RPMI8226 (cell line): ENCODE data around the gene XXYLT1.

Experiments
- DNase-seq: peaks from one replicate; pipeline ENCODE4 v3.0.0-alpha.2; 2015

XXYLT1 gene

DNA sequence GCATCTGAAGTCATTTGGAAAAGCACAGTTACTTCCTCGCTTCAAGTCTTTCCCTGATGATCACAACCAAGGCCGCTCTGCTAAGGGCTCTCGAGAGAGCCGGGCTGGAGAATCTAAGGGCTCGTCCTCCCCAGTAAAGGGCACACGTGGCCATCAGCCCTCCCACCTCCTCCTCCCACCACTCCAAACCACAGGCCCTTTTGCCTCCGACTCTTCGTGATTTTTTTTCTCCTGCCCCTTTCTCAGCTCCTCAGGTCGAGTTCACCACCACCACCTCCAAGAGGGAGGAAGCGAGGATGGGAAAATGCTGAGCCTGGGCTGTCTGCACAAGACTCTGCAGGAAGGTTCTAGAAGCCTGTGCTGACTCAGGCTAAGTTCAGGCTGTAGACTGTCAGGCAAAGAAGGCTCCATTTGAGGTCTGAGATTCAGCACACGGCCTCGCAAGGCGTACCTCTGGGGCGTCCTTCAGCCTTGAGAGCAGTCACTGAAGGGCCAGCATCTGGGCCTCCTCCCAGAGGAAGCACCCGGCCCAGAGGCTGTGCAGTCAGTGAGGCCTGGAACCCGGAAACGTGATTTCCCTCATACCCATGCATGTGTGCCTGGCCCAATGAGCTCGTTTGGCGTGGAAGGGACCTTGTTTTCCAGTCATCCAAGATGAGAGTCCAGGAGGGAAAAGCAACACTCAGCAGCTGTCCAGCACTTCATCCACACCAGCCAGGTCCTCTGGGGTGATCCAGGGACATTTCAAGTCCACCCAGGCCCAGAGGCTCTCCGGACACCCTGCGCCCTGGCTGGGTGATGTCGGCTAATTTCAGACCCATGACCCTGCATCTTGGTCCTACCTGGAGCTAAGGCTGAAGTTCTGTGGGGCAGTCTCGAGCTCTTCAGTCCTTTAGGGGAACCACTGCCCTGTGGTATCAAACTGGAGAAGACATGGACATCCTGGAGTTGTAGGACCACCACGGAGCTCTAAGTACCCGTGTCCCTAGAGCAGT is 196.8 kb downstream of the XXYLT1 start:
- no peak for DNase-seq

- DNase-seq: no peak
Measured at GRCh38 chr3:195072916-195073564, 197.9 kb downstream of the XXYLT1 start.

DNA sequence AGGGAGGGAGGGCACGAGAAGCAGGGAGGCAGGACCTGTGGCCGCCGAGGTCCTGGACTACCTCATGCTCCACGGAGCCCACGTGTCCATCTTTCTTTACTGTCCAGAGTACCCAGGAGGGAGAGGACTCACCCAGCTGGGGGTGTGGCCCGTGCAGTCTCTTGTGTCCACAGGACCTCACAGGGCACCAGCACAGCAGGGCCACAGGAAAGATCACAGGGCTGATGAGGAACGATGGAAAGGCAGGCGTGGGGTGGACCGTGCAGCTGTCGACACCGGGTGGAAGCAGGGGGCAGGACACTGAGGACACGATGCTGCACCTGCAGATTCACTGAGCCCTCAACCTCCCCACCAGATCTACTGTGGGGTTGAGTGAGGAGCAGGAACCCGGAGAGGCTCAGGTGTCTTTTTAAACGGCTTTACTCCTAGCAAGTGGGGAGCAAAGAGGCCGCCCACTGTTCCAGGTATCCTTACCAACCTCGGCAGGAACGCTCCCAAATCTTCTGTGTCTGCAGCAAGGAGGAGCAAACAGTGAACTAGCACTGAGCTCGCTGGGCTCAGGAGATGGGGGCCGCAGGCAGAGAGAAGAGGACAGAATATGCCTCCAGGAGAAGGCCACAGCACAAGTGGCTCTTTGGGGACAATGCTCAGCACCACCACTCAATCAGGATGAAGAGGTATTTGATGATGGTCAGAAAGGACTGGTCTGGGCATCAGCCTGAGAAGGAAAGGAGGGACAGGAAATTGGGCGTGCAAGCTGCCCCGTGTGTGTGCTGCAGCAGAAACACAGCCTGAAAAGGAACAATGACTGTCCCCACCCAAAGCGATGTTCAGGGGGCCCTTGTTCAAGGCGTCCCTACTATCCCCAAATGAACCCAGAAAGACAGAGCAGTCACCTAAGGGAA is 198.8 kb downstream of the XXYLT1 start:
- no peak for DNase-seq

GRCh38 chr3:195071011-195071728 is 199.8 kb downstream of the XXYLT1 start:
- no peak for DNase-seq

DNA sequence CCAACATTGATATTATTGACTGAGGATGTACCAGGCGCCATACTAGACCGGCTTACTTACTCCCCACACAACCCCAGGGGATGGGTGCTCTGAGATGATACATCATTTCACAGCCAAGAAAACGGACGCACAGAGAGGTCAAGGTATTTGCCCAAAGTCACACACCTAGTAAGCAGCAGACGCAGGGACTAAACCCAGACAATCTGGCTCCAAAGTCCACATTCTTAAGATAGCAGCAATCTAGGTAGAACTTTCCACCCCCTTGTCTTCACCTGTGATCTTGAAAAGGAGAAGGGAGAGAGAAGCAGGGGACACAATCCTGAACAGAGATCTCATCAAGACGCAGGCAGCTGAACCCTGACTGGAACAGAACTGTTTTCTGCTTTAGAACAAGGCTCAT is 200.6 kb downstream of the XXYLT1 start:
- DNase-seq: no peak

GRCh38 chr3:195069501-195070251 is 201.3 kb downstream of the XXYLT1 start:
- no peak for DNase-seq

GRCh38 chr3:195068084-195069080 is 202.6 kb downstream of the XXYLT1 start:
- DNase-seq: no peak

- DNase-seq: no peak
Measured at GRCh38 chr3:195066441-195066841, 204.5 kb downstream of the XXYLT1 start.

- no peak for DNase-seq
Measured at GRCh38 chr3:195065864-195066185, 205.1 kb downstream of the XXYLT1 start.

DNA sequence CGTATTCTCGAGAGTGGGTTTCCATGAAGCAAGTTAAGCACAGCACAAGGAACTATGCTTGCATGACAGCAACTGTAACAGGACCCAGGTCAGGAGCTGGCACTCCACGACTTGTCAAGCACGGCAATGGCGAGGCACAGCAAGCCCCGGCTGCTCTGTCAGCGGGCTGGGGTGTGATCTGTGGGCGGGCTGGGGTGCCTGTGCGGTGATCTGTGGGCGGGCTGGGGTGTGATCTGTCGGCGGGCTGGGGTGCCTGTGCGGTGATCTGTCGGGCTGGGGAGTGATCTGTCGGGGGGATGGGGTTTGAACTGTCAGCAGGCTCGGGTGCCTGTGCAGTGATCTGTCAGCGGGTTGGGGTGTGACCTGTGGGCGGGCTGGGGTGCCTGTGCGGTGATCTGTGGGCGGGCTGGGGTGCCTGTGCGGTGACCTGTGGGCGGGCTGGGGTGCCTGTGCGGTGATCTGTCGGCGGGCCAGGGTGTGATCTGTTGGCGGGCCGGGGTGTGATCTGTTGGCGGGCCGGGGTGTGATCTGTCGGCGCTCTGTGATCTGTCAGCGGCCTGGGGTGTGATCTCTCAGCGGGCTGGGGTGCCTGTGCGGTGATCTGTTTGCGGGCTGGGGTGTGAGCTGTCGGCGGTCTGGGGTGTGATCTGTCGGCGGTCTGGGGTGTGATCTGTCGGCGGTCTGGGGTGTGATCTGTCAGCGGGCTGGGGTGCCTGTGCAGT is 205.7 kb downstream of the XXYLT1 start:
- DNase-seq: no peak

- DNase-seq: peak; percentile 93
Measured at GRCh38 chr3:195064300-195064931, 206.5 kb downstream of the XXYLT1 start.

DNA sequence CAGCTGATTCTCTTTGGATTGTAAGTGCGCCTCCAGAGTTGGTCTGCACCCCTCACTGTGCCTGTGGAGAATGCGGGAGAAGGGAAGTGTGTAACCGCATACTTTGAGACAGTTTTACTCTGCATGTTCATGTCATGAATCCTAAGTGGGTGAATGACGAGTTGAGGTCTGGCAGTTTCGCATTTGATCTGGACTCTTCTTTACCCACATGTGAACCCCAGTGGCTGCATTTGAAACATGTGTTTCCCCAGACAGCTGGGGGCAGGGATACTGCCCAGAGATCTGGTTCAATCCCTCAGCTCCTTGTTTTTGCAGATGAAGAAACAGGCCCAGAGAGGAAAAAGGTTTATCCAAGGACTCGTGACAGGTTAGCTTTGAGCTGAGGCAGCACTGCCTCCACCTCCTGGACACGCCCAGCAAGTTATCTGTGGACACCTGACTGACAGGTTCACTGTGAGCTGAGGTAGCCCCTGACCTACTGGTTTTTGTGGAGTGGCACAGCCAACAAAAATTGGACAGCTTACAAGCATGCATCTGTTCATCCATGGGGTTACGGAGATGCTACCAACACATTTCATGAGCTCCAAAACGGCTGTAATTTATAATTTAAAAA is 207.3 kb downstream of the XXYLT1 start:
- DNase-seq: peak; percentile 84

DNA sequence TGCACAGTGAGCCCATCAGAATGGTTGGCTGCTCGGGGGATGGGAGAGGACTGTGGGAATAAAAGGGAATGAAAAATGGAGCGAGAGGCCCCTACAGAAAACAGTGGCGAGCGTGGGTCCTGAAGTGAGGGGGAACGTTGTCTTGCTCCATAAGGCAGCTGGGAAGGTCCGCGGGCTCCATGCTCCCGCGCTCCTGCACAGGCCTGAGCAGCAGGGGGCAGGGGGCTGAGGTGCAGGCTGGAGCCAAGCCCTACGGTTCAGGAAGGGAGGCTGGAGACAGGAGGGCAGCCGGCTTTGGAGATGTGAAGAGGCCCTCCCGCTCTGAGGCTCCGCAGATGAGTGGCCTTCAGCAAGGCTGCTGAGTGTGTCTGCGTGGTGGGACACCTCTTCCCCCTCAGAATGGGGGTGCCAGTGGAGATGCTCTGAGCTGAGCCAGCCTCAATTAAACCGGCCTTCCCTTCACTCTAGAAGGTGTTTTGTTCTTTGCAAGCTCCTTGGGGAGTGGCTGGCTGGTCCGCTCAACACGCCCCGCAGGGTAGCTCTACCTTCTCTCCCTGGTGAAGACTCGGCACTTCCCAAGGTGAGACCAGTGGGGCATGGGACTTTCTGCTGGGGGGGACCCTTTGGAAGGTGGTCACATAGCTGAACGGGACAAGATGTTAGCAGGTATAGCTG is 208.0 kb downstream of the XXYLT1 start:
- DNase-seq: no peak

GRCh38 chr3:195061756-195062655 is 209.0 kb downstream of the XXYLT1 start:
- DNase-seq: no peak

GRCh38 chr3:195060531-195061291 is 210.2 kb downstream of the XXYLT1 start:
- DNase-seq: no peak

GRCh38 chr3:195060217-195060481 is 210.8 kb downstream of the XXYLT1 start:
- DNase-seq: no peak
